Osteocyte (in vitro differentiated cells): ENCODE results near the gene TRIP6. TPM values are rescaled to one million over a fixed set of nuclear protein-coding genes. Genes with fewer than 3 reads are reported as not detected.
"Not testable (repeated sequence)": the region's sequence is repeated elsewhere in the genome, so short reads cannot be mapped to it uniquely, and the experiment has no call there.

Experiments
- DNase-seq: peaks from one replicate; pipeline ENCODE4 v3.0.0; 2021; ENCODE audit warnings: mixed read lengths; ENCODE audit not compliant: unreplicated experiment; ENCODE audit errors: extremely low spot score
- H3K27ac Mint-ChIP-seq: one replicate; pipeline ENCODE4 v1.8.0; 2021; ENCODE audit warnings: mild to moderate bottlenecking, mixed read lengths; ENCODE audit not compliant: unreplicated experiment
- H3K27me3 Mint-ChIP-seq: one replicate; pipeline ENCODE4 v1.8.0; 2021; ENCODE audit warnings: mixed read lengths; ENCODE audit not compliant: unreplicated experiment
- H3K36me3 Mint-ChIP-seq: one replicate; pipeline ENCODE4 v1.8.0; 2021; ENCODE audit warnings: mixed read lengths; ENCODE audit not compliant: unreplicated experiment
- H3K4me1 Mint-ChIP-seq: one replicate; pipeline ENCODE4 v1.8.0; 2021; ENCODE audit warnings: mixed read lengths; ENCODE audit not compliant: unreplicated experiment
- H3K4me3 Mint-ChIP-seq: one replicate; pipeline ENCODE4 v1.8.0; 2021; ENCODE audit warnings: mild to moderate bottlenecking, moderate library complexity, mixed read lengths; ENCODE audit not compliant: unreplicated experiment
- H3K9me3 Mint-ChIP-seq: one replicate; pipeline ENCODE4 v1.8.0; 2021; ENCODE audit warnings: mixed read lengths; ENCODE audit not compliant: unreplicated experiment
- microRNA-seq: library from miRNA; unstranded; fragments of <30 nt; microRNA quantifications from one replicate; pipeline ENCODE4 v1.1.0, GENCODE V29; 2020; ENCODE audit not compliant: unreplicated experiment
- total RNA-seq: library from RNA; stranded (reverse); gene quantifications from 2 replicates; pipeline ENCODE4 v1.2.1, GENCODE V29; 2021
- TF ChIP-seq, protein P1 (sequence below): fragments of 200-600 bp; sonication (generic); IDR thresholded peaks from 2 replicates; pipeline ENCODE4 v1.5.0; 2021; ENCODE audit warnings: antibody characterized with exemption, mild to moderate bottlenecking, moderate library complexity

The TRIP6 gene
- total RNA-seq, 1 donor from 2014 or later = 123 TPM

DNA sequence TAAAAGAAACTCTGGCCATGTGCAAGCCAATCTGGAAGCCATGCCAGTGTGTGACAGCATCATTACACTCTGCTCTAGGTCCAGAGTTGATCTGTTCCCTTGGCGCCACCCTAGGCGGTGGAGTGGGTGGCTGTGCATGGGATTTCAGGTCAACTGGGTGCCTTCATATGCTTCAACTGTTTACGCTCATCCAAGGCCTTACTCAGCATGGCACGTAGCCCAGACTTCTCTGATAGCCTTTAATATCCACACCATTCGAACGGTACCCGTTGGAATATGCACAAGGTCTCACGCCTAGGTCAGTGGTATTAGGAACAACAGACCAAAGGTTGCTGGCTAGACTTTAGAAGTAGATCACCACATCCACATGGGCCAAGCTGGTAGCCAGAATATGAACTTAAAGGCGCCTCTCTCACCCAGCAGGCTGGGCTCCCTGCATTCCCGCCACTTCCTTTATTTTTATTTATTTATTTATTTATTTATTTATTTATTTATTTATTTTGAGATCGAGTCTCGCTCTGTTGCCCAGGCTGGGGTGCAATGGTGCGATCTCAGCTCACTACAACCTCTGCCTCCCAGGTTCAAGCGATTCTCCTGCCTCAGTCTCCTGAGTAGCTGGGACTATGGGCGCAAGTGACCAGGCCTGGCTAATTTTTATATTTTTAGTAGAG is 47.2 kb downstream of the TRIP6 start:
- Mint-ChIP-seq H3K27me3 (peaks cover 12% of the 10 kb centered on the region), H3K27ac (no peak overlapping the region), H3K4me3 (no peak overlapping the region), H3K36me3 (no peaks in the 10 kb centered on the region), H3K4me1 (peaks cover 2% of the 10 kb centered on the region), H3K9me3 (no peaks in the 10 kb centered on the region)
- TF ChIP-seq, protein P1, sequence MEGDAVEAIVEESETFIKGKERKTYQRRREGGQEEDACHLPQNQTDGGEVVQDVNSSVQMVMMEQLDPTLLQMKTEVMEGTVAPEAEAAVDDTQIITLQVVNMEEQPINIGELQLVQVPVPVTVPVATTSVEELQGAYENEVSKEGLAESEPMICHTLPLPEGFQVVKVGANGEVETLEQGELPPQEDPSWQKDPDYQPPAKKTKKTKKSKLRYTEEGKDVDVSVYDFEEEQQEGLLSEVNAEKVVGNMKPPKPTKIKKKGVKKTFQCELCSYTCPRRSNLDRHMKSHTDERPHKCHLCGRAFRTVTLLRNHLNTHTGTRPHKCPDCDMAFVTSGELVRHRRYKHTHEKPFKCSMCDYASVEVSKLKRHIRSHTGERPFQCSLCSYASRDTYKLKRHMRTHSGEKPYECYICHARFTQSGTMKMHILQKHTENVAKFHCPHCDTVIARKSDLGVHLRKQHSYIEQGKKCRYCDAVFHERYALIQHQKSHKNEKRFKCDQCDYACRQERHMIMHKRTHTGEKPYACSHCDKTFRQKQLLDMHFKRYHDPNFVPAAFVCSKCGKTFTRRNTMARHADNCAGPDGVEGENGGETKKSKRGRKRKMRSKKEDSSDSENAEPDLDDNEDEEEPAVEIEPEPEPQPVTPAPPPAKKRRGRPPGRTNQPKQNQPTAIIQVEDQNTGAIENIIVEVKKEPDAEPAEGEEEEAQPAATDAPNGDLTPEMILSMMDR = no peak
- DNase-seq = no peak

DNA sequence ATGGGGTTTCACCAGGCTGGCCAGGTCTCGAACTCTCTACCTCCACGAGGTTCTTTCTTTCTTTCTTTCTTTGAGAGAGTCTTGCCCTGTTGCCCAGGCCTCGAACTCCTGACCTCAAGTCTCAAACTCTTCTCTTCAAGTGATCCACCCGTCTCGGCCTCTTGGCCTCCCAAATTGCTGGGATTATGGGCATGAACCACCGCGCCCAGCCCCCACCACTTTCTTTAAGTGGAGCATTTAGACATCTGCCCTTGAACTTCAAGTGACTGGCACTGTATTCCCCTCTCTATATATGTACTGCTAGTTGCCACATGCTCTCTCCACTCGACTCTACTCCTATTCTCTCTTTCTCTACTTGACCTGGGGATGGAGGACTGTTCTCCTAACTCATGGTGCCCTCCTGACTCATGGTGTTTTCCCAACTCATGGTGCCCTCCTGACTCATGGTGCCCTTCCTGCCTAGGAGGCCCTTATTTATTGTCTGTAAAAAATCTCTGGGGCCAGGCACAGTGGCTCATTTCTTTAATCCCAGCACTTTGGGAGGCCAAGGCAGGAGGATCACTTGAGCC is 47.8 kb downstream of the TRIP6 start:
- no peak for DNase-seq
- Mint-ChIP-seq H3K27ac (no peak overlapping the region), H3K9me3 (no peaks in the 10 kb centered on the region), H3K36me3 (no peaks in the 10 kb centered on the region), H3K4me1 (peaks cover 2% of the 10 kb centered on the region), H3K4me3 (no peak overlapping the region), H3K27me3 (peaks cover 16% of the 10 kb centered on the region)
- TF ChIP-seq, protein P1 = no peak

DNA sequence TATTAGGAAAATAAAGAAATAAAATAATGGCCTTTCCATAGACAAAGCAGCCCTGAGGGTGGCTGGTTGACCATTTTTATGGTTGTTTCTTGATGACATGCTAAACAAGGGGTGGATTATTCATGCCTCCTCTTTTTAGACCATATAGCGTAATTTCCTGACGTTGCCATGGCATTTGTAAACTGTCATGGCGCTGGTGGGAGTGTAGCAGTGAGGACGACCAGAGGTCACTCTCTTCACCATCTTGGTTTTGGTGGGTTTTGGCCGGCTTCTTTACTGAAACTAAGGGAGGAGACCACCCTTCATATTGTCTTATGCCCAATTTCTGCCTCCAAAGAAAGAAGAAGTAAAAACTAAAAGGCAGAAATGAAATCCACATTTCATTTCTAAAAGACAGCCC is 52.1 kb downstream of the TRIP6 start:
- not testable (repeated sequence) for H3K4me3 Mint-ChIP-seq, DNase-seq, H3K36me3 Mint-ChIP-seq, H3K27ac Mint-ChIP-seq, H3K9me3 Mint-ChIP-seq, H3K4me1 Mint-ChIP-seq
- H3K27me3 Mint-ChIP-seq = peaks cover 40% of the 10 kb centered on the region

DNA sequence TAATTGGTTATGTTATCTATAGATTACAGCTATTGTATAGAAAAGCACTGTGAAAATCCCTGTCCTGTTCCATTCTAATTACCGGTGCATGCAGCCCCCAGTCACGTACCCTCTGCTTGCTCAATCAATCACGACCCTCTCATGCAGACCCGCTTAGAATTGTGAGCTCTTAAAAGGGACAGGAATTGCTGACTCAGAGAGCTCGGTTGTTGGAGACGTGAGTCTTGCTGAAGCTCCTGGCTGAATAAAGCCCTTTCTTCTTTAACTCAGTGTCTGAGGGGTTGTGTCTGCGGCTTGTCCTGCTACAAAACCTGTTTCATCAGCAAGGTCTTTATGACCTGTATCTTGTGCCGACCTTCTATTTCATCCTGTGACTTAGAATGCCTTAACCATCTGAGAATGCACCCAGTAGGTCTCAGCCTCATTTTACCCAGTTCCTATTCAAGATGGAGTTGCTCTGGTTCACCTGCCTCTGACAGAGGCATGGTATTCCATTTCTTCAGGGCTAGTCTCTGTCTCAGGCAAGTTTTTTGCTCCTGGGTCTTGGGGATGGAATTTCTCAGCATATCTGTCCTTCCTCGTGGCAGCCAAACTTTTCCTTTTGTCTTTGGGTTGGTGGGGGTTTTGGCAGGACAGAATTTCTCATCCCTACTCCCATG is 52.7 kb downstream of the TRIP6 start:
- H3K4me3 Mint-ChIP-seq, H3K4me1 Mint-ChIP-seq, H3K27ac Mint-ChIP-seq, H3K36me3 Mint-ChIP-seq, DNase-seq, H3K9me3 Mint-ChIP-seq: not testable (repeated sequence)
- peaks cover 40% of the 10 kb centered on the region for H3K27me3 Mint-ChIP-seq

DNA sequence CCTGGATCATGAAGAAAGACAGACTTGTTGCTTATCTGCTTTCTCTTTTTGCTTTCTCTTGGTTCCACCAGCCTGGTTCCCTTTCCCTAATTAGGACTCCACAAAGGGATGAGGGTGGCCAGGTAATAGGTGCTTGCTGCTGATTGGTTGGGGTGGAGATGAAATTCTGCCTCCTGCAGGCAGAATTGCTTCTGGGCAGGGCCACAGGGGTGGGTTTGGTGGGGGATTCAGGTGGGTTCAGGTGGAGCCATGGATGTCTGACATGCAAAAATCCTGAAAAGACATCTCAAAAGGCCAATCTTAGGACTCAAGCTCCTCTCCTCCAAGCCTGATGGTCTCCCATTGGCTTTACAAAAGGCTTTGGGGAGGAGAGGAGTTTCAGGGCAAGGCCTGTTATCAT is 53.9 kb downstream of the TRIP6 start:
- Mint-ChIP-seq H3K36me3 (no peaks in the 10 kb centered on the region), H3K27ac (no peak overlapping the region), H3K4me1 (peaks cover 2% of the 10 kb centered on the region), H3K9me3 (no peaks in the 10 kb centered on the region), H3K27me3 (peaks cover 40% of the 10 kb centered on the region), H3K4me3 (no peak overlapping the region)
- TF ChIP-seq, protein P1 = no peak
- no peak for DNase-seq

Small RNA genes lying within 50 kb of the gene (microRNA-seq; reads per million reads assigned to microRNA genes)
- 1.6 reads per million for gene MIR6875

Other genes with a start within 250 kb of the TRIP6 start
- 0.19 and 0.31 TPM in 2 replicates for gene TFR2, start 225.8 kb upstream of the TRIP6 start, total RNA-seq
- not detected in 2 replicates for gene ACTL6B, start 210.9 kb upstream of the TRIP6 start, total RNA-seq
- gene GNB2, start 193.6 kb upstream of the TRIP6 start, total RNA-seq = 229 and 251 TPM in 2 replicates
- 56.3 and 64.6 TPM in 2 replicates for gene GIGYF1, start 173.1 kb upstream of the TRIP6 start, total RNA-seq
- 19.3 and 26.3 TPM in 2 replicates for gene POP7, start 161.3 kb upstream of the TRIP6 start, total RNA-seq
- not detected in 2 replicates for gene EPO, start 146.9 kb upstream of the TRIP6 start, total RNA-seq
- gene ZAN, start 133.8 kb upstream of the TRIP6 start, total RNA-seq = not detected in 2 replicates
- 88.9 and 91.9 TPM in 2 replicates for gene EPHB4, start 39.9 kb upstream of the TRIP6 start, total RNA-seq
- 32.1 and 32.4 TPM in 2 replicates for gene SLC12A9, start 14.7 kb upstream of the TRIP6 start, total RNA-seq
- 159 and 162 TPM in 2 replicates for gene SRRT, start 7.7 kb downstream of the TRIP6 start, total RNA-seq
- 2.9 and 3.7 TPM in 2 replicates for gene UFSP1, start 22.3 kb downstream of the TRIP6 start, total RNA-seq
- 1.5 and 2.2 TPM in 2 replicates for gene ACHE, start 28.5 kb downstream of the TRIP6 start, total RNA-seq
- gene MUC3A, start 82.1 kb downstream of the TRIP6 start, total RNA-seq = not detected in 2 replicates
- gene MUC12, start 102.2 kb downstream of the TRIP6 start, total RNA-seq = not detected in 2 replicates
- not detected in 2 replicates for gene MUC17, start 152.7 kb downstream of the TRIP6 start, total RNA-seq
- gene TRIM56, start 218.1 kb downstream of the TRIP6 start, total RNA-seq = 36.5 and 42.2 TPM in 2 replicates